ENCODE results near the gene CCL22.

Gene CCL22

DNA sequence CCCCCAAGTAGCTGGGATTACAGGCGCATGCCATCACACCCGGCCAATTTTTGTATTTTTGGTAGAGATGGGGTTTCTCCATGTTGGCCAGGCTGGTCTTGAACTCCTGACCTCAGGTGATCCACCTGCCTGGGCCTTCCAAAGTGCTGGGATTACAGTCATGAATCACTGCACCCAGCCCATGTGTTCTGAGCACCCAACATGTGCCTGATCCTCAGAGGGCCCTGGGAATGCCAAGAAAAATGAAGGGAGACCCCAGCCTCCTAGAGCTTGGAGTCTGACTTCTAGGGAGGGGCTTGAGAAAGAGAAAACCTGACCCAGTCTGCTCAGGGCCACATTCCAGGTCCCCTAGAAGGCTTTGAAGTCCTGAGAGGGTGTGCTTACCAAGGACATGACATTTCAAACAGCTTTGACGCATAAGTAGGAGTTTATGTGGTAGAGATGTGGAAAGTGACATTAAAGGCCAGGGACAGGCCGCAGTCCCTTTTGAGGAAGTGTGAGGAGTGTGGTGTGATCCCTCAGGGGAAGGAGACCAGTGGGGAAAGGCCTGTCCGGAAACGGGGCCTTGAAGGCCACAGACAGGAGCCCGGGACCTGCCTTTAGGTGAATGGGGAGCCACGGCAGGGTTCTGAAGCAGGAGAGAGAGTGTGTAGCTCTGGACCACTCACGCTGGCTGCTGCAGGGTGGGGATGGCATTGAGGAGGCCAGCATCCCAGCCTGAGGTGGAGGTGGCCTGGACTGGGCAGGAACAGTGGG is 1.1 kb upstream of the CCL22 start:
- H3K4me3 ChIP-seq (ENCODE audit: low read length), result no peak overlapping the region
- TF ChIP-seq CTCF (IDR thresholded peaks at IDR 0.05; ENCODE audit: insufficient read depth, low read depth, low read length, missing control alignments), result no peak
- no peak for DNase-seq (ENCODE audit: low read depth)

- no peak for DNase-seq (ENCODE audit: low read depth)
- no peak for TF ChIP-seq CTCF (IDR thresholded peaks at IDR 0.05; ENCODE audit: insufficient read depth, low read depth, low read length, missing control alignments)
- no peak overlapping the region for H3K4me3 ChIP-seq (ENCODE audit: low read length)
Measured at GRCh38 chr16:57358086-57358420, 530 bp upstream of the CCL22 start.

GRCh38 chr16:57360321-57360935 is 1.8 kb downstream of the CCL22 start:
- TF ChIP-seq CTCF (IDR thresholded peaks at IDR 0.05; ENCODE audit: insufficient read depth, low read depth, low read length, missing control alignments), result no peak
- DNase-seq (ENCODE audit: low read depth), result no peak
- H3K4me3 ChIP-seq (ENCODE audit: low read length), result no peak overlapping the region

GRCh38 chr16:57361404-57361803 is 2.8 kb downstream of the CCL22 start:
- no peak for TF ChIP-seq CTCF (IDR thresholded peaks at IDR 0.05; ENCODE audit: insufficient read depth, low read depth, low read length, missing control alignments)
- no peak overlapping the region for H3K4me3 ChIP-seq (ENCODE audit: low read length)
- DNase-seq (ENCODE audit: low read depth), result no peak

- DNase-seq (ENCODE audit: low read depth), result no peak
- H3K4me3 ChIP-seq (ENCODE audit: low read length), result no peak overlapping the region
- TF ChIP-seq CTCF (IDR thresholded peaks at IDR 0.05; ENCODE audit: insufficient read depth, low read depth, low read length, missing control alignments), result no peak
Measured at GRCh38 chr16:57364143-57364542, 5.6 kb downstream of the CCL22 start.

- no peak overlapping the region for H3K4me3 ChIP-seq (ENCODE audit: low read length)
- no peak for DNase-seq (ENCODE audit: low read depth)
- no peak for TF ChIP-seq CTCF (IDR thresholded peaks at IDR 0.05; ENCODE audit: insufficient read depth, low read depth, low read length, missing control alignments)
Measured at GRCh38 chr16:57366544-57367040, 8.0 kb downstream of the CCL22 start.
